ENCODE data around the gene AGPAT3.

DNA sequence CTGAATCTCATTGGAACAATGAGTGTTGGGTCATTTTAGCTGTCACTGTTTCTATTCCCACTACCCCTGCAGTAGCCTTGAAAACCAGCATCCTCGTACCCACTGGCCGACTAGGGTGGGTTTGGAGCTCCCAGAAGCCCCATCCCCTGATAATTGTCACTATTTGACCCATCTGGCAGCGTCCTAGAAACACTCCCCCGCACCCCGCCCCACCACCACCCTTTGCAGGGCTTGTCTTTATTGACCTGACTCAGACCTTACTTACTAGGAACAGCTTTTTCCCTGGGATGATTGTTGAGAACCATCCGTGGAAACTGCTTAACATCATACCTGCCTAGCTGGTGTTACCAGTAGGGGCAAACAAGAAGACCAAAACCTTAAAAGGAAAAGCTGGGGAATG, 28.4 kb upstream of the AGPAT3 start:
- TF ChIP-seq, protein P1, sequence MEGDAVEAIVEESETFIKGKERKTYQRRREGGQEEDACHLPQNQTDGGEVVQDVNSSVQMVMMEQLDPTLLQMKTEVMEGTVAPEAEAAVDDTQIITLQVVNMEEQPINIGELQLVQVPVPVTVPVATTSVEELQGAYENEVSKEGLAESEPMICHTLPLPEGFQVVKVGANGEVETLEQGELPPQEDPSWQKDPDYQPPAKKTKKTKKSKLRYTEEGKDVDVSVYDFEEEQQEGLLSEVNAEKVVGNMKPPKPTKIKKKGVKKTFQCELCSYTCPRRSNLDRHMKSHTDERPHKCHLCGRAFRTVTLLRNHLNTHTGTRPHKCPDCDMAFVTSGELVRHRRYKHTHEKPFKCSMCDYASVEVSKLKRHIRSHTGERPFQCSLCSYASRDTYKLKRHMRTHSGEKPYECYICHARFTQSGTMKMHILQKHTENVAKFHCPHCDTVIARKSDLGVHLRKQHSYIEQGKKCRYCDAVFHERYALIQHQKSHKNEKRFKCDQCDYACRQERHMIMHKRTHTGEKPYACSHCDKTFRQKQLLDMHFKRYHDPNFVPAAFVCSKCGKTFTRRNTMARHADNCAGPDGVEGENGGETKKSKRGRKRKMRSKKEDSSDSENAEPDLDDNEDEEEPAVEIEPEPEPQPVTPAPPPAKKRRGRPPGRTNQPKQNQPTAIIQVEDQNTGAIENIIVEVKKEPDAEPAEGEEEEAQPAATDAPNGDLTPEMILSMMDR (IDR thresholded peaks at IDR 0.05; ENCODE audit: low read depth, low read length, poor library complexity, severe bottlenecking) = no peak
- TF ChIP-seq EZH2phosphoT487 (IDR thresholded peaks at IDR 0.05; ENCODE audit: borderline replicate concordance, low read length) = no peak
